HEK293 (cell line): Measurements from ENCODE around the gene PPFIBP1.

Experiments
- CTCF ChIA-PET: fragments of 350-600 bp; formaldehyde crosslinking; extraction: SDS; loops from one replicate; lab custom pipeline; 2021; ENCODE audit warnings: antibody characterized with exemption; lab: Yijun Ruan, JAX
- POLR2A ChIA-PET: fragments of 300-600 bp; formaldehyde crosslinking; extraction: SDS; loops from one replicate; lab custom pipeline; 2020; ENCODE audit warnings: antibody characterized with exemption, inconsistent platforms; lab: Yijun Ruan, JAX
- H3K27ac ChIP-seq: fragments of 200-500 bp; sonication (Bioruptor generic); 2 replicates; pipeline ENCODE4 v1.5.1; 2014; ENCODE audit warnings: low read depth, low read length, control low read depth, inconsistent platforms; ENCODE audit errors: extremely low read depth
- H3K36me3 ChIP-seq, 2 experiments: fragments of 200-500 bp in 1 of 2; sonication (Bioruptor generic) in 1 of 2; 1 replicate in 1 of 2; 2 replicates in 1 of 2; pipeline ENCODE4 v1.5.1; 2014 to 2017; ENCODE audit warnings: inconsistent platforms in 2 of 2, low read length in 2 of 2; ENCODE audit not compliant: control insufficient read depth in 2 of 2, insufficient read depth in 1 of 2
- H3K4me1 ChIP-seq: fragments of 200-500 bp; sonication (Bioruptor generic); 2 replicates; pipeline ENCODE4 v1.5.1; 2014; ENCODE audit warnings: mild to moderate bottlenecking, low read length, inconsistent platforms; ENCODE audit not compliant: control insufficient read depth, insufficient read depth
- H3K4me3 ChIP-seq: 2 replicates; pipeline ENCODE4 v1.5.1; 2011; ENCODE audit warnings: low read depth, mild to moderate bottlenecking, control low read depth, low read length, moderate library complexity
- H3K9me3 ChIP-seq: fragments of 200-500 bp; sonication (Bioruptor generic); 2 replicates; pipeline ENCODE4 v1.5.1; 2014; ENCODE audit warnings: low read depth, low read length, inconsistent platforms; ENCODE audit not compliant: control insufficient read depth, insufficient read depth
- FEZF1 ChIP-seq: fragments of 450-650 bp; formaldehyde crosslinking; IDR thresholded peaks from 2 replicates; pipeline ENCODE4 v1.5.1; 2016; ENCODE audit warnings: missing biosample characterization, missing genetic modification characterization
- GLI4 ChIP-seq: fragments of 450-650 bp; formaldehyde crosslinking; IDR thresholded peaks from 2 replicates; pipeline ENCODE4 v1.5.1; 2016; ENCODE audit warnings: missing biosample characterization, missing genetic modification characterization
- HOXA7 ChIP-seq: sonication (generic); formaldehyde crosslinking; IDR thresholded peaks from 2 replicates; pipeline ENCODE4 v1.8.1; 2022; ENCODE audit warnings: missing genetic modification reagents, borderline replicate concordance
- KLF16 ChIP-seq: fragments of 450-650 bp; formaldehyde crosslinking; IDR thresholded peaks from 2 replicates; pipeline ENCODE4 v1.5.1; 2017; ENCODE audit warnings: missing biosample characterization, missing genetic modification characterization
- MZF1 ChIP-seq: fragments of 450-650 bp; formaldehyde crosslinking; IDR thresholded peaks from 2 replicates; pipeline ENCODE4 v1.5.1; 2017; ENCODE audit warnings: missing biosample characterization, missing genetic modification characterization, borderline replicate concordance
- SETDB1 ChIP-seq: IDR thresholded peaks from one replicate; pipeline ENCODE4 v1.6.1; 2017; ENCODE audit warnings: mild to moderate bottlenecking, low read length, moderate library complexity, mixed read lengths; ENCODE audit not compliant: insufficient read length
- SP2 ChIP-seq: fragments of 450-650 bp; formaldehyde crosslinking; IDR thresholded peaks from 2 replicates; pipeline ENCODE4 v1.5.1; 2016; ENCODE audit warnings: missing biosample characterization, missing genetic modification characterization
- TCF7L2 ChIP-seq: IDR thresholded peaks from 2 replicates; pipeline ENCODE4 v1.6.1; 2011; ENCODE audit warnings: low read depth, mild to moderate bottlenecking, inconsistent platforms, low read length, moderate library complexity, borderline replicate concordance
- ZBTB6 ChIP-seq: fragments of 450-650 bp; formaldehyde crosslinking; IDR thresholded peaks from 2 replicates; pipeline ENCODE4 v1.5.1; 2017; ENCODE audit warnings: missing biosample characterization, missing genetic modification characterization
- ZFHX2 ChIP-seq: fragments of 450-650 bp; formaldehyde crosslinking; conservative IDR thresholded peaks from 2 replicates; pipeline ENCODE4 v1.5.1; 2016; ENCODE audit warnings: missing biosample characterization, missing genetic modification characterization
- ZNF121 ChIP-seq: fragments of 450-650 bp; formaldehyde crosslinking; IDR thresholded peaks from 2 replicates; pipeline ENCODE4 v1.5.1; 2016; ENCODE audit warnings: missing biosample characterization, missing genetic modification characterization
- ZNF239 ChIP-seq: fragments of 450-650 bp; formaldehyde crosslinking; IDR thresholded peaks from 2 replicates; pipeline ENCODE4 v1.5.1; 2016; ENCODE audit warnings: missing biosample characterization, missing genetic modification characterization
- ZNF302 ChIP-seq: fragments of 450-650 bp; formaldehyde crosslinking; IDR thresholded peaks from 2 replicates; pipeline ENCODE4 v1.5.1; 2016; ENCODE audit warnings: missing biosample characterization, missing genetic modification characterization, low read depth
- ZNF404 ChIP-seq: fragments of 450-650 bp; formaldehyde crosslinking; IDR thresholded peaks from 2 replicates; pipeline ENCODE4 v1.5.1; 2017; ENCODE audit warnings: missing biosample characterization, missing genetic modification characterization
- ZNF423 ChIP-seq: fragments of 450-650 bp; formaldehyde crosslinking; IDR thresholded peaks from 2 replicates; pipeline ENCODE4 v1.5.1; 2016; ENCODE audit warnings: missing biosample characterization, missing genetic modification characterization
- ZNF510 ChIP-seq: fragments of 450-650 bp; formaldehyde crosslinking; IDR thresholded peaks from 2 replicates; pipeline ENCODE4 v1.5.1; 2018; ENCODE audit warnings: mild to moderate bottlenecking, missing genetic modification characterization, missing biosample characterization; ENCODE audit not compliant: insufficient replicate concordance
- ZNF561 ChIP-seq: fragments of 450-650 bp; IDR thresholded peaks from 2 replicates; pipeline ENCODE4 v1.5.1; 2018; ENCODE audit warnings: missing biosample characterization, missing genetic modification characterization, borderline replicate concordance
- ZNF571 ChIP-seq: fragments of 450-650 bp; formaldehyde crosslinking; IDR thresholded peaks from 2 replicates; pipeline ENCODE4 v1.5.0; 2017; ENCODE audit warnings: missing biosample characterization, missing genetic modification characterization
- ZNF623 ChIP-seq: fragments of 450-650 bp; formaldehyde crosslinking; IDR thresholded peaks from 2 replicates; pipeline ENCODE4 v1.5.1; 2016; ENCODE audit warnings: missing biosample characterization, missing genetic modification characterization
- ZNF830 ChIP-seq: fragments of 450-650 bp; IDR thresholded peaks from 2 replicates; pipeline ENCODE4 v1.5.0; 2018; ENCODE audit warnings: missing biosample characterization, missing genetic modification characterization, low read depth, mild to moderate bottlenecking, moderate library complexity
- ZSCAN16 ChIP-seq: fragments of 450-650 bp; formaldehyde crosslinking; IDR thresholded peaks from 2 replicates; pipeline ENCODE4 v1.5.1; 2016; ENCODE audit warnings: missing biosample characterization, missing genetic modification characterization
- ZSCAN18 ChIP-seq: fragments of 450-650 bp; formaldehyde crosslinking; IDR thresholded peaks from 2 replicates; pipeline ENCODE4 v1.5.1; 2016; ENCODE audit warnings: missing biosample characterization, missing genetic modification characterization
- TF ChIP-seq, protein P1 (sequence below): fragments of 450-650 bp; formaldehyde crosslinking; IDR thresholded peaks from 2 replicates; pipeline ENCODE4 v1.5.1; 2016; ENCODE audit warnings: missing biosample characterization, missing genetic modification characterization

The PPFIBP1 gene

DNA sequence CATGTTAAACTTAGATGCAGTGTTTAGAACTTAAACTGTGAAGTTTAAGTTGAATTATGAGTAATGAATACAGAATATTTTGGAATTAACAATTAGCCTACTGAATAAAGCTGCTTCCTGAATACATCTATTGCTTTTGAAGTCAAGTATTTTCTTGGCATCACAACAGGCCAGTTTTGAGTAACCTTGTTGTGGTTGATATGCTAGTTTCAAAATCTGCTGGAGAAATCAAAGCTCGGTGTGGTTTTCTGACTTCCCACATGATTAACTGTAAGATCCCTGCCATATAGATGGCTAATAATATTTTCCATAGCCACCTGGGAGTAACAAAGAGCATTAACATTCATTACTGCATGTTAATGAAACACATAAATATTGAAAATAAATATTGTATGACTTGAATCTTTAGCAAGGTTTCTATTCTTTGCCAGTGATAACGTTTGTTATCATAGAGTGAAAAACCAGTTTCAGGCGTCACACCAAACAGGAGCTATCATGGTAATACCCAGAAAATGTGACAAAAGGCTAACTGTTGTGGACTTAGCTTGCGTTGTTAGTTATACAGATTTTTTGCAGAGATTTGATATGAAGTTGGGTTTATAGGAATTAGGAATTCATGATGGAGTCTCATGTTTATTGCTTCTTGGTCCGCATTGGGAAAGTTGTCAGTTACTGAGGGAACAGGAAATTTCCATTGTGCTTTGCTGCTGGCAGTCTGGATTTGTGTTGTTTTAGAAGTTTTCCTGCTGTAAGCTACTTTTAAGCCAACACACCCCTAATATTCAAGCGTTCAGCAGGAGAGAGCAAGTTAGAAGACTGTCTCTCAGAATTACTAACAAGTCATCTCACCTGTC, 32.1 kb downstream of the PPFIBP1 start:
- CTCF ChIA-PET = interaction anchor here (0.7 to 1.8 kb wide), 5 partner anchors 10 to 99 kb away, joined by 3 to 6 read pairs (median 4); no protein-coding TSS in a partner anchor
- H3K27ac ChIP-seq = no peak overlapping the region
- no peaks in the 10 kb centered on the region for H3K36me3 ChIP-seq
- H3K4me1 ChIP-seq = peaks cover 10% of the 10 kb centered on the region
- TF ChIP-seq ZNF404 (no peak), SP2 (tag by site-specific recombination) (no peak), SETDB1 (no peak), ZSCAN16 (no peak), FEZF1 (no peak), TCF7L2 (no peak), ZNF623 (tag by site-specific recombination) (no peak), GLI4 (tag by site-specific recombination) (no peak), ZNF423 (tag by site-specific recombination) (no peak), ZFHX2 (tag by site-specific recombination) (no peak), KLF16 (no peak), ZNF830 (tag by site-specific recombination) (no peak), ZNF121 (tag by site-specific recombination) (no peak), HOXA7 (CRISPR knock-in tag) (no peak), ZNF561 (no peak), ZSCAN18 (tag by site-specific recombination) (no peak), ZNF239 (tag by site-specific recombination) (no peak), ZBTB6 (tag by site-specific recombination) (no peak)
- TF ChIP-seq, protein P1, sequence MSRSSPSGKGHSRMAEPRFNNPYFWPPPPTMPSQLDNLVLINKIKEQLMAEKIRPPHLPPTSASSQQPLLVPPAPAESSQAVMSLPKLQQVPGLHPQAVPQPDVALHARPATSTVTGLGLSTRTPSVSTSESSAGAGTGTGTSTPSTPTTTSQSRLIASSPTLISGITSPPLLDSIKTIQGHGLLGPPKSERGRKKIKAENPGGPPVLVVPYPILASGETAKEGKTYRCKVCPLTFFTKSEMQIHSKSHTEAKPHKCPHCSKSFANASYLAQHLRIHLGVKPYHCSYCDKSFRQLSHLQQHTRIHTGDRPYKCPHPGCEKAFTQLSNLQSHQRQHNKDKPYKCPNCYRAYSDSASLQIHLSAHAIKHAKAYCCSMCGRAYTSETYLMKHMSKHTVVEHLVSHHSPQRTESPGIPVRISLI (tag by site-specific recombination) = no peak
- TF ChIP-seq, all 188 proteins: peak for 0
- Histone ChIP-seq H3K4me3 (no peak overlapping the region), H3K9me3 (no peaks in the 10 kb centered on the region)
- POLR2A ChIA-PET = interaction anchor here (1.5 kb wide), 1 partner anchor 32 kb away, joined by 4 read pairs; the partner anchor contains the start of gene PPFIBP1

GRCh38 chr12:27560126-27560525, 36.1 kb downstream of the PPFIBP1 start:
- Histone ChIP-seq H3K4me3 (no peak overlapping the region), H3K27ac (no peak overlapping the region), H3K4me1 (peaks cover 2% of the 10 kb centered on the region), H3K36me3 (no peaks in the 10 kb centered on the region), H3K9me3 (no peaks in the 10 kb centered on the region)
- ChIA-PET POLR2A (no interaction called here), CTCF (interaction anchor here (0.7 kb wide), 1 partner anchor 178 kb away, joined by 3 read pairs; no protein-coding TSS in a partner anchor)
- no peak for TF ChIP-seq ZSCAN16
- TF ChIP-seq ZNF302 = no peak
- no peak for TF ChIP-seq ZNF830 (tag by site-specific recombination)
- no peak for TF ChIP-seq MZF1
- no peak for TF ChIP-seq ZNF571
- TF ChIP-seq ZNF510 (tag by site-specific recombination) = no peak
